HG02943 (cell line): ENCODE measurements around the gene LOXL4.

Experiments
- ATAC-seq: cut with Tn5 transposase; IDR thresholded peaks from one replicate; pipeline ENCODE4 v1.9.1; 2021; ENCODE audit warnings: mild to moderate bottlenecking, low read depth, moderate library complexity; ENCODE audit not compliant: unreplicated experiment

The LOXL4 gene

GRCh38 chr10:98265403-98266378 is 2.3 kb downstream of the LOXL4 start:
- ATAC-seq, result no peak

GRCh38 chr10:98264378-98265065 is 3.5 kb downstream of the LOXL4 start:
- no peak for ATAC-seq

- no peak for ATAC-seq
Observed at GRCh38 chr10:98263088-98263487, 4.9 kb downstream of the LOXL4 start.

GRCh38 chr10:98262571-98262970 is 5.4 kb downstream of the LOXL4 start:
- ATAC-seq, result no peak

GRCh38 chr10:98261436-98262277 is 6.3 kb downstream of the LOXL4 start:
- ATAC-seq, result no peak

- no peak for ATAC-seq
Observed at GRCh38 chr10:98260752-98261151, 7.2 kb downstream of the LOXL4 start.

- no peak for ATAC-seq
Observed at GRCh38 chr10:98260350-98260749, 7.6 kb downstream of the LOXL4 start.

GRCh38 chr10:98259606-98260315 is 8.2 kb downstream of the LOXL4 start:
- ATAC-seq, result no peak

GRCh38 chr10:98258683-98259454 is 9.1 kb downstream of the LOXL4 start:
- no peak for ATAC-seq

GRCh38 chr10:98257961-98258360 is 10.0 kb downstream of the LOXL4 start:
- no peak for ATAC-seq

GRCh38 chr10:98257198-98257597 is 10.8 kb downstream of the LOXL4 start:
- ATAC-seq, result no peak

GRCh38 chr10:98256692-98257091 is 11.3 kb downstream of the LOXL4 start:
- no peak for ATAC-seq

GRCh38 chr10:98255146-98255877 is 12.7 kb downstream of the LOXL4 start:
- ATAC-seq, result no peak

- no peak for ATAC-seq
Observed at GRCh38 chr10:98254234-98254974, 13.6 kb downstream of the LOXL4 start.

- ATAC-seq, result no peak
Observed at GRCh38 chr10:98253499-98253898, 14.5 kb downstream of the LOXL4 start.

- ATAC-seq, result no peak
Observed at GRCh38 chr10:98252464-98252863, 15.5 kb downstream of the LOXL4 start.

GRCh38 chr10:98251399-98251798 is 16.6 kb downstream of the LOXL4 start:
- no peak for ATAC-seq

- no peak for ATAC-seq
Observed at GRCh38 chr10:98249134-98249533, 18.9 kb downstream of the LOXL4 start.
